Loucy (cell line): ENCODE measurements around the gene RTL1.

Experiments
- EZH2phosphoT487 ChIP-seq: fragments of 200-600 bp; IDR thresholded peaks from 2 replicates; pipeline ENCODE4 v1.6.1; 2018; ENCODE audit warnings: antibody characterized with exemption, mild to moderate bottlenecking, moderate library complexity, borderline replicate concordance
- TF ChIP-seq, protein P1 (sequence below): fragments of 200-600 bp; sonication (generic); conservative IDR thresholded peaks from 2 replicates; pipeline ENCODE4 v1.5.1; 2014; ENCODE audit warnings: mild to moderate bottlenecking, antibody characterized with exemption, low read length

GRCh38 chr14:100878271-100879146 is 25.0 kb downstream of the RTL1 start:
- TF ChIP-seq, protein P1, sequence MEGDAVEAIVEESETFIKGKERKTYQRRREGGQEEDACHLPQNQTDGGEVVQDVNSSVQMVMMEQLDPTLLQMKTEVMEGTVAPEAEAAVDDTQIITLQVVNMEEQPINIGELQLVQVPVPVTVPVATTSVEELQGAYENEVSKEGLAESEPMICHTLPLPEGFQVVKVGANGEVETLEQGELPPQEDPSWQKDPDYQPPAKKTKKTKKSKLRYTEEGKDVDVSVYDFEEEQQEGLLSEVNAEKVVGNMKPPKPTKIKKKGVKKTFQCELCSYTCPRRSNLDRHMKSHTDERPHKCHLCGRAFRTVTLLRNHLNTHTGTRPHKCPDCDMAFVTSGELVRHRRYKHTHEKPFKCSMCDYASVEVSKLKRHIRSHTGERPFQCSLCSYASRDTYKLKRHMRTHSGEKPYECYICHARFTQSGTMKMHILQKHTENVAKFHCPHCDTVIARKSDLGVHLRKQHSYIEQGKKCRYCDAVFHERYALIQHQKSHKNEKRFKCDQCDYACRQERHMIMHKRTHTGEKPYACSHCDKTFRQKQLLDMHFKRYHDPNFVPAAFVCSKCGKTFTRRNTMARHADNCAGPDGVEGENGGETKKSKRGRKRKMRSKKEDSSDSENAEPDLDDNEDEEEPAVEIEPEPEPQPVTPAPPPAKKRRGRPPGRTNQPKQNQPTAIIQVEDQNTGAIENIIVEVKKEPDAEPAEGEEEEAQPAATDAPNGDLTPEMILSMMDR = no peak
- no peak for TF ChIP-seq EZH2phosphoT487
